NCI-H345 treated with DMSO at 0.1 percent for 48 hours (cell line): ENCODE measurements around the gene SYNDIG1.
A peak's percentile ranks its signal among the peaks of the same experiment; 100 is the strongest.

Experiments
- DNase-seq: peaks from one replicate; lab custom pipeline; 2025; ENCODE audit not compliant: unreplicated experiment; lab: John Stamatoyannopoulos, UW

SYNDIG1 gene

GRCh38 chr20:24469116-24469893 lies at the start of gene SYNDIG1:
Gene SYNDIG1 (plus strand): TSS chr20:24469629. CDS start chr20:24543098, 73,469 bp downstream.
- peak; percentile 48 for DNase-seq

GRCh38 chr20:24419786-24420185 lies 49.6 kb upstream of the SYNDIG1 start:
- no peak for DNase-seq

DNA sequence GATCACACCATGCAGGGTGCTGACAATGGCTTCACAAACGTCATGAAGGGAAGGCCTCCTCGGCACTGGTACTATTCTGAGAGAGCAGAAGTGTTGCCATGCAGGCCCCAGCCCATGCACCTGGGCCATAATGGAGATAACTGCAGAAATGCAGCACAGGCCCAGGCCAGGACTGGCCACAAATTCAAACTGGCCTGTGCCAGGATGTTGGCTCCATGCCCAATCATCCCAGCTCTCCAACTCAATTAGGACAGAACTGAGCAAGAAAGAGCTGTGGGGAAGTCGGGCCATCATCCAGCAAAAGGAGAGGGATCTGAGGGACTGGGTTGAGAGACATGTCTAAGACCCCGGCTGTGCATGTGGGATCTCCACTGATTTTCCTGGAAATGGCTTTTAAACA lies 48.9 kb upstream of the SYNDIG1 start:
- no peak for DNase-seq

DNA sequence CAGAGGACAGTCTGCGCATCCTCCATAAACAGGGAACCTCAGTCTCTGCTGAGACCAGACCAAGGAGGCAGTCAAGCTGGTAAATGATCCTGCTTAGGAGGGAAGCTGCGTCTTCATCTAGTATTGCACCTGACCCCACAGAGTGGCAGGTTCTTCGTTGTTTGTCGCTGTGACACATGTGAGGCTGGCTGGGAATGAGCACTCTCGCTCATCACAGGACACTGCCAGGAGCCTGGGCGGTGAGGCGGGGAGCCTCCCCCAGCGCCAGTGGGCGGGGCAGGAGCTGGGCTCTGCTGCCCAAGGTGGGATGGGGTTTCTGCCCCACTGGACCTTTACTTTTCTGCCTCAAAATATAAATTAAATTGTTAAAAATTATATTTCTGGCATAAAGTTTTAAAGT lies 48.4 kb upstream of the SYNDIG1 start:
- DNase-seq: no peak

DNA sequence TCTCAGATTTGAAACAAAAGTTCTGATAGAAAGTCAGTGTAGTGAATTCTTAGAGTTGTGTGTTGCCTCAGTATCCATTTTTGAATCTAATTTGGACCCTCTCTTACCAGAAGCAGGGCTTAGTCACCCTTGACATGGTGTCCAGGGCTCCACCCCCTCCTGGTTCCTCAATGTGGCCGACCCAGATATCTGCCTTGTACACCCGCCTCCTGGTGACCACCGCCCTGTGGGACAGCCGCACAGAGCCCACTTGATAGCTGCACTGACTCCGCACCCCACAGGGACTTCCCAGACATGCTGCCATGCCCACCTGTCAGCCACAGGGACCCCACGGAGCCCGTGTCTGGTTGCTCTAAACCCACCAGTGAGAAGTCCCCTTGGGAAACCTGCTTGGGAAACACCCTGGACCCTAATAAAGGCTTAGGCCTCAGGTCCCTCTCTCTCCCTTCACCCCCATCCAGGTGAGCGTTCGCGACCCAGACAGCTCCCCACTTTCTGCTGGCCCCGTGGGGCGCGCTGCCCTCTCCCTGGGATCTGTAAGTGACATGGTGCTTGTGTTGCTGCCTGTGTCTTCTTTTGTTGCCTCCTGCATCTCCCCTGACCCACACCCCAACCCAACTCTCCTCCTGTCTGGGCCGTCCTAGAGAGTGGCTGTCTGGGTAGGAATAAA lies 47.2 kb upstream of the SYNDIG1 start:
- no peak for DNase-seq

DNA sequence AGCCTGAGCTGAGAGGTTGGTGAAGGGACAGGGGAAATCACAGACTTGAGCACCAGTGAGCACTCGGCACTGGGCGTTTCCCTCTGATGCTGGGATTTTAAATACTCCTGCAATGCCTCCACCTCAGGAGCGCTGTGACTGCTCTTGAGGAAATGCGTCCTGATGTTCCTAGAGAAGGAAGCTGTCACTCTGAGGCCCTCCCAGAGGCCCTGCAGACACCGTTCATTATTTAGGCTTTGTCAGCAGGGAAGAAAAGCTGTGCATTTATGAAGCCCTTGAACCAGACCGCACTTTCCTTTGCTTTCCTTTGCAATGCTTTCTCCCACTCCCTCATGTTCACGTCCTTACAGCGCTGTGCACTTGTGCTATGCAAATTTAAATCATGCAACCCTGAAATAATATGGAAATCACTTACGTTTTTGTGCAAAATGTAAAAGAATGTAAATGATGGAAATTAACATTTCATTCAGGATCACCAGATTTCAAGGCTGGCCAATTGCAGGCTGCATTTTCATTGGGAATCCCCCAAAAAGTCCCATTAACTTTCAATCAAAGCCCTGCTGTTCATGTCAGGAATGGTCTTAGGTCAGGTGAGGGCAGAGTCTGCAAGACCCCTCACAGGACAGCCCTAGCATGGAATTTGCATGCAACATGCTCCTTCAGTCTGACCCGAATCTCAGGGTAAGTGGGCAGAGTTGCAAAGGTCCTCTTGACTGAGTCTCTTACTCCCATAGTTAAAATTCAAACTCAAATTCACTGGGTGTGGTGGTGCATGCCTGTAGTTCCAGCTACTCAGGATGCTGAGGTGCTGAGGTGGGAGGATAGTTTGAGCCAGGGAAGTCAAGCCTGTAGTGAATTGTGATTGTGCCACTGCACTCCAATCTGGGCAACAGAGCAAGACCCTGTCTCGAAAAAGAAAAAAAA lies 45.8 kb upstream of the SYNDIG1 start:
- DNase-seq: no peak

- DNase-seq: no peak
These were observed 43.8 kb upstream of the SYNDIG1 start for GRCh38 chr20:24425523-24426135.

DNA sequence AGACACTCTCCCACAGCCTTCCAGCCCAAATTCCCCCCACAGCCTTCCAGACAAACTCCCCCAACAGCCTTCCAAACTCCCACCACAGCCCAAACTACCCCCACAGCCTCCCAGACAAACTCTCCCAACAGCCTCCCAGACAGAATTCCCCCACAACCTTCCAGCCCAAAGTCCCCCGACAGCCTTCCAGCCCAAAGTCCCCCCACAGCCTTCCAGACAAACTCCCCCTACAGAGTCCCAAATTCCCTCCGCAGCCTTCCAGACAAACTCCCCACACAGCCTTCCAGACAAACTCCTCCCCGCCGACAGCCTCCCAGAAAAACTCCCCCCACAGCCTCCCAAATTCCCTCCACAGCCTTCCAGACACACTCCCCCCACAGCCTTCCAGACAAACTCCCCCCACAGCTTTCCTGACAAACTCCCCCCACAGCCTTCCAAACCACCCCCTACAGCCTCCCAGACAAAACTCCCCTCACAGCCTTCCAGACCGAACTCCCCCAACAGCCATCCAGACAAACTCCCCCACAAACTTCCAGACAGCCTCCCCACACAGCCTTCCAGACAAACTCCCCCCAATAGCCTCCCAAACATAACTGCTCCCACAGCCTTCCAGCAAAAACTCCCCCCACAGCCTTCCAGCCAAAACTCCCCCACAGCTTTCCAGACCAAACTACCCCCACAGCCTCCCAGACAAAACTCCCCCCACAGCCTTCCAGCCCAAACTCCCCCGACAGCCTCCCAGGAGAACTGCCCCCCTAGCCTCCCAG lies 38.0 kb upstream of the SYNDIG1 start:
- DNase-seq: no peak

DNA sequence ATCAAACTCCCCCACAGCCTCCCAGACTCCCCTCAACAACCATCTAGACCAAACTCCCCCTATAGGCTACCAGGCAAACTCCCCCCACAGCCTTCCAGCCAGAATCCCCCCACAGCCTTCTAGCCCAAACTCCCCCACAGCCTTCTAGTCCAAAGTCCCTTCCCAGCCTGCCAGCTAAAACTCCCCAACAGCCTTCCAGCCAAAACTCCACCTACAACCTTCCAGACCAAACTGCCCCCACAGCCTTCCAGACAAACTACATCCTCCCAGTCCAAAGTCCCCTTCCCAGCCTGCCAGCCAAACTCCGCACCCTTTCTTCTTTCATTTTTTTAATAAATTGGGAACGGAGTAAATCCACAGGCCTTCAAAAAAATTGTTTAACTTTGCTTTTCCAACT lies 37.4 kb upstream of the SYNDIG1 start:
- no peak for DNase-seq

- DNase-seq: peak; percentile 83
These were observed 33.3 kb upstream of the SYNDIG1 start for GRCh38 chr20:24436160-24436559.

DNA sequence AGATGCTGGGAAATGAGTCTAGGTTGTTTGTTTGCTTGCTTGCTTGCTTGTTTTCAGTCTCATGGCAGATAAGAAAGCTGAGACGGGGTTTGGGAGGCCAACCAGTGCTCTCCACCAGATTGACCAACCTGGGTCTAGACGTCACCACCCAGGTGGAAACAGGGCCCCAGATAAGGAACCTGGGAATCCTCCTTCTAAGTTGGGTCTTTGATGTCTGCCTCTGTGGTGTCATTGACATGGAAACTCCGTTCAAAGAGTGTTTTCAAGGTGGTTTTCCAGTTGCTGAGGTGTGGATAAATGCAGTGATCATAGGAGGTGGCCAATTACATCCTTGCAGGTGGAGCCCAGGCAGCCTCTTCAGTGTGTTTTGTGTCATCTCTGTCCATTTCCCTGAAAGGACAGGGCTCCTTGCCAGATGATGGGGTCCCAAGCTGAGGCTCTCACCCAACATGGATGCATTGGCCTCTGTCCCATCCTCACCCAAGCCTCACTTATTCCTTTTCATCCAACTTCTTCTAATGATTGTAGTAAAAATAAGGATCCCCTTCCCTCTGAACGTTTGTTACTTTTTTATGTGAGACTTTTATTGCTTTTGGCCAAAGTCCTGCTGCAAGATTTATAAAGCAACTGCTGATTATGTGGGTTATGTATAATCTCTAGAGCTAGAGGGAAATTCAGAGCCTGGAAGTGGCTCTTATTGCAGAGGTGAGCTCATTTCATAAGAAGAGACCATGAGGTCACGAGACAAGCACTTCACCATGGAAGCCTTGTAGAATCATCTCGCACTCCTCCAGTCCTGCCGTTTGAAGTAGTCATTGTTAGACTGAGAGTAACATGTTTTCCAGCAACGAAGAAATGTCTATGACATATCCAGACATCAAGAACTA lies 32.0 kb upstream of the SYNDIG1 start:
- DNase-seq: no peak

DNA sequence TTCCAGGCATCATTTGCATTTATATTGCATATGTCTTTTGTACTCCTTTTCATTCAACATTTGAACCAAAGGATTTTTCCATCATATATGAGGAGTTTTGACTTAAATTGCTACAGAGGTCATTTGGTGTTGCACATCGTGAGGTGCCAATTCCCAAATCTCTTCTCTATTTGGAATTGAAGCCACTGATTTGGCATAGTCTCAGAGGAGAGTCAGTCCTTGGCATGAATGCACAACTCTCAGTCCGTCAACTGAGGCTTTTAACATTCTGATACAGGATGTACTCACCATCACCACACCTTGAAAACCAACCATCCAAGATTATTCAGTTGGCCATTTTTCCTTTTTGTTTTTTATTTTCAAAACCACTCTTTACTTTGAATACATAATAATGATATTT lies 31.1 kb upstream of the SYNDIG1 start:
- DNase-seq: no peak

- no peak for DNase-seq
These were observed 29.6 kb upstream of the SYNDIG1 start for GRCh38 chr20:24439737-24440387.

- DNase-seq: no peak
These were observed 27.8 kb upstream of the SYNDIG1 start for GRCh38 chr20:24441661-24442060.

DNA sequence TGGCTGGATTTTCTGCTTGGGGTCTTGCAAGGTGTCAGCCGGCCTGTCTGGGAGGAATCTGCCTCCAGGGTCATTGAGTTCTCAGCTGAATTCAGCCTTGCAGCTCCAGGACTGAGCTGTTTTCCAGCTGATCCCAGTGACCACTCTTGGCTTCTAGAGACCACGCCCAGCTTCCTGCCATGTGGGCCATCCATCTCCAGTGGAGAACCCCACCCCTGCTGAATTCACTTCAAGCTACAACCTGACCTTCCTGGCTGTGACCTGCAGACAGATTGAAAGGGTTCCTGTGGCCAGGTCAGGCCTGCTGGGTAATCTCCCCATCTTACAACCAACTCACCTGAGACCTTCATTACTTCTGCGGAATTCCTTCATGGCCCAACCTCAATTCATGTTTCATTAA lies 26.5 kb upstream of the SYNDIG1 start:
- no peak for DNase-seq

DNA sequence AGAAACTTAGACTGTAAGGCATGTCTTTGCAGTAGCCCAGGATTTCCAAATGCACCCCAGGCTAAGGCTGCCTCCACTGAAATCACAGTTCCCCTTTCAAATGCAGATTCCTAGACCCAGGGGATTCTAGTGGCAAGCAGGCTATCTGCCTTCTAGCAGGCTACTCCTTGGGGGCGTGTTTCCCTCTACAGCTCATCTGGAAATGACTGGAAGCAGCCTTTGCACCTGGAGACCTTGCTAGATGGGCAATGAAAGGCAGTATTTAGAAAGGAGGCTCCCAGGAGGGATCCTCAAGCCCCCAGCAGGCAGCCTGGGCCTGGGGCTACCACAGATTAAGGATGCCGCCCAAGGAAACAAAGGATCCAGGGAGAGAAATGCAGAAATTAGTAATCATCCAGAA lies 26.0 kb upstream of the SYNDIG1 start:
- no peak for DNase-seq

DNA sequence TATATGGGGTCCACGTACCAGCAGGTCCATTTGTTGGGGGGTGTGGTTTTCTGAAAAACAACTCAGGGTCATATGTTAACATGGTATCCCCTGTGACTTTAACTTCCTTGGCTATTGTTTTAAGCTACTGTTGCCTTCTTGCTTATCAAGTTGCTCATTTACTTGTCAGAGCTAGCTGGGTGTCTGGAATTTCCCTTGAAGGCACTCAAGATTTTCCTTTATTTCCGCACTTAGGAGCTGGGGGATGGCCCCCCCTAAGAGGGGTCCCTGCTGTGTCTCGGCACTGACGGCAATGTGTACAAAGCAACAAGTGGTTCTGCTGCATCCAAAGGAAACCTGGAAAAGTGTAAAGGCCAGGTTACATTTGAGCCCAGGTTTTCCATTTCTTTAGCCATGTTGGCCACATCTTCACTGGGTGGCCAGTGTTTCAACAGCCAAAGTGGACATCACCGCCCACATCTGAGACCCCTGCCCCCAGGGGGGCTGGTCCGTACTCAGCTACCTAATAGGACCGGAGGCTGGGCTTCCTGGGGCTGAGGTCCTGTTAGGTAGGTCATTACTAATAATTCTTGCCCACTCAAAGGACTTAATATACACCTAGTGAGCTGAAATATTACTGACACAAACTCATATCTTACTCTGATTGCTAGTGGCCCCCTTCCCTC lies 24.8 kb upstream of the SYNDIG1 start:
- no peak for DNase-seq

GRCh38 chr20:24445510-24446170 lies 23.8 kb upstream of the SYNDIG1 start:
- DNase-seq: no peak
